GM10248 (cell line): ENCODE data around the gene LEPR.
"Not testable (repeated sequence)": the region's sequence is repeated elsewhere in the genome, so short reads cannot be mapped to it uniquely, and the experiment has no call there.

Source experiments
- CTCF ChIA-PET: fragments of 300-600 bp; sonication (Branson Sonifier 250); formaldehyde crosslinking; extraction: SDS; loops from one replicate; lab custom pipeline; 2021; ENCODE audit warnings: antibody characterized with exemption; lab: Yijun Ruan, JAX
- POLR2A ChIA-PET: fragments of 350-650 bp; sonication (Branson Sonifier 250); formaldehyde crosslinking; extraction: SDS; loops from one replicate; lab custom pipeline; 2020; ENCODE audit warnings: antibody characterized with exemption; lab: Yijun Ruan, JAX
- DNase-seq: peaks from one replicate; pipeline ENCODE4 v3.0.0; 2012; ENCODE audit errors: extremely low spot score
- TF ChIP-seq, protein P1 (sequence below): IDR thresholded peaks from 2 replicates; pipeline ENCODE4 v1.5.1; 2012; ENCODE audit warnings: mild to moderate bottlenecking, low read depth; ENCODE audit errors: extremely low read depth, missing control alignments, control extremely low read depth

LEPR gene

DNA sequence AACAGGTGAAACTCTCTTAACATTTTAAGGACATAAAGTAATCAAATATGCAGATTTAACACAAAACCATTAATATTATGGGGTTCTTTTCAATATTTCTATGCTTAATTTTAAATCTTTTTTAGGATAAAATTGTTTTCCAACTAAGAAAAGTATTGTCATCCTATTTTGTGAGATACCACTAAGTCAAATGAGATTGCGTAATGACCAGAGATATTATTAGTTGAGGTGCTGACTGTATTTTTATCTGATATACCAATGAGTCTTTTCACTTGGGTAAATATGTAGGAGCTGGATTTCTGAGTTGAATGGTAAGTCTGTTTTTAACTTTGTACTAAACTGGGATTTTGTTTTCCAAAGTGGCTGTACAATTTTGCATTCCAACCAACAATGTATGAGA lies 25.4 kb downstream of the LEPR start:
- CTCF ChIA-PET, result no interaction called here
- no peak for DNase-seq
- TF ChIP-seq, protein P1, sequence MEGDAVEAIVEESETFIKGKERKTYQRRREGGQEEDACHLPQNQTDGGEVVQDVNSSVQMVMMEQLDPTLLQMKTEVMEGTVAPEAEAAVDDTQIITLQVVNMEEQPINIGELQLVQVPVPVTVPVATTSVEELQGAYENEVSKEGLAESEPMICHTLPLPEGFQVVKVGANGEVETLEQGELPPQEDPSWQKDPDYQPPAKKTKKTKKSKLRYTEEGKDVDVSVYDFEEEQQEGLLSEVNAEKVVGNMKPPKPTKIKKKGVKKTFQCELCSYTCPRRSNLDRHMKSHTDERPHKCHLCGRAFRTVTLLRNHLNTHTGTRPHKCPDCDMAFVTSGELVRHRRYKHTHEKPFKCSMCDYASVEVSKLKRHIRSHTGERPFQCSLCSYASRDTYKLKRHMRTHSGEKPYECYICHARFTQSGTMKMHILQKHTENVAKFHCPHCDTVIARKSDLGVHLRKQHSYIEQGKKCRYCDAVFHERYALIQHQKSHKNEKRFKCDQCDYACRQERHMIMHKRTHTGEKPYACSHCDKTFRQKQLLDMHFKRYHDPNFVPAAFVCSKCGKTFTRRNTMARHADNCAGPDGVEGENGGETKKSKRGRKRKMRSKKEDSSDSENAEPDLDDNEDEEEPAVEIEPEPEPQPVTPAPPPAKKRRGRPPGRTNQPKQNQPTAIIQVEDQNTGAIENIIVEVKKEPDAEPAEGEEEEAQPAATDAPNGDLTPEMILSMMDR, result no peak
- POLR2A ChIA-PET, result no interaction called here

DNA sequence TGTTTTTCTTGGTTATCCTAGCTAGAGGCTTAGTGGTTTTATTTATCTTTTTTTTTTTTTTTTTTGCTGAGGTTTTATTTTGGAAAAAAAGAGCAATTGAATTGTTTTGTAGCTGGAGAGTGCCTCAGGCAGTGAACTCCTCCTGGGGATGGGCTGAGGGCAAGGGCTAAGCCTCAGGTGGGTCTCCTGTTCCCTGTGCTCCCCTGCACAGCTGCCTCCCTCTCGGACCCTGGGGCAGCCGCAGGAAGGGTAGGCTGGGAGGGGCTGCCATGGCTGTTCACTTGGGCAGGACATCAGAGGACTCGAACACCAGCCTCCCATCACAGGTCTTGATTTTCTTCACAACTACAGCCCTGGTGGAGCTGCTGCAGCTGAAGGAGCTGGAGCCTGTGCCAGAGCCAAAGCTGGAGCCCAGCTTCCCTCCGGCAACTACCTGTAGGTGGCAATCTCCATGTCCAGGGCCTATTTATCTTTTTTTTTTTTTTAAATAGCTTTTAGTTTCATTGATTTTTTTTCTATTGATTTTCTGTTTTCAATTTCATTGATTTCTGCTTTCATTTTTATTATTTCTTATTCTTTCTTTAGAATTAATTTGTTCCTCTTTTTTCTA lies 28.9 kb downstream of the LEPR start:
- ChIA-PET POLR2A (no interaction called here), CTCF (interaction anchor here (0.8 to 1.6 kb wide), 3 partner anchors 10 to 152 kb away, joined by 3 to 6 read pairs (median 3); no protein-coding TSS in a partner anchor)
- TF ChIP-seq, protein P1, result no peak
- no peak for DNase-seq

- DNase-seq, POLR2A ChIA-PET, CTCF ChIA-PET: not testable (repeated sequence)
Measured at GRCh38 chr1:65455678-65456077, 35.2 kb downstream of the LEPR start.

DNA sequence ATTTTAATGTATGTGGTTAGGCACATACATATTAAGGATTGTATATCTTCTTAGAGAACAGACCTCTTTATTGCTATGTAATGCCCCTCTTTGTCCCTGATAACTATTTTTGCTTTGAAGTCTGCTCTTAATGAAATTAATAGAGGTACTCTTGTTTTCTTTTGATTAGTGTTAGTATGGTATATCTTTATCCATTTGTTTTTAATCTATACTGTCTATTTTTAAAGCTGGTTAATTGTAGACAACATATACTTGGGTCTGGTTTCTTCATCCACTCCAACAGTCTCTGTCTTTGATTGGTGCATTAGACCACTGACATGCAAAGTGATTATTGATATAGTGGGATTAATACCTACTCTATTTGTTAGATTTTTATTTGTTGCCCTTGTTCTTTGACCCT lies 36.0 kb downstream of the LEPR start:
- CTCF ChIA-PET, result no interaction called here
- no peak for DNase-seq
- TF ChIP-seq, protein P1, result no peak
- POLR2A ChIA-PET, result no interaction called here

- CTCF ChIA-PET, result interaction anchor here (1.5 to 2.7 kb wide), 2 partner anchors 16 to 113 kb away, joined by 3 to 20 read pairs; no protein-coding TSS in a partner anchor
- POLR2A ChIA-PET, result no interaction called here
- DNase-seq, result no peak
Measured at GRCh38 chr1:65457868-65458267, 37.4 kb downstream of the LEPR start.

DNA sequence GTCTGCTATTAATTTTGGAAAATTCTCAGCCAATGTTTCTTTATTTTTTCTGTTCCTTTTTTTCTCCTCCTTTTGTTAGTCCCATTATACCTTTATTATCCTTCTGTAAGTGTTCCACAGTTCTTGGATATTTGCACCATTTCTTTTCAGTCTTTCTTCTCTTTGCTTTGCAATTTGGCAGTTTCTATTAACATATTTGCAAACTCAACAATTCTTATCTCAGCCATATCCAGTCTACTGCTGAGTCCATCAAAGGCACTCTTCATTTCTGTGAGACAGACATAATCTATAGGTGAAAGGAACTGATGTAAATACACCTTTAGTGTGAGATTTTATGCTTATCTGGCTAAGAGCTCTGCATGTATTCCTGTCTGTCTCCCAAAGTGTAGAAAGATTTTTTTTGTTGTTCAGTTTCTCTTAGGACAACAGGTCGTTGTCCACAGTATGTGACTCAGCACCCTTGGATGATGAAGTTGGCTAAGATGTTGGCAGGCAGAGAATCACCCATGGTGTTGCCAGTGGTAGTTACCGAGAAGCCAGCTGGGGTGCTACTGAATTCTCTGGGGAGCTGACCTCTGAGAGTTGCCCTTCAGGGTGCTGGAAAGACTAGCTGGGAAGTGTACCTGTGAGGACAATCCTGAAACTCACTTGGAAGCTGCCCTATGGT lies 38.4 kb downstream of the LEPR start:
- ChIA-PET POLR2A (no interaction called here), CTCF (interaction anchor here (0.7 to 2.7 kb wide), 25 partner anchors 10 to 520 kb away, joined by 3 to 20 read pairs (median 5); partner anchors contain the start of genes LEPR and LEPROT)
- TF ChIP-seq, protein P1, result no peak
- no peak for DNase-seq

More at GRCh38 chr1:65457868-65458267, 37.4 kb downstream of the LEPR start:
- TF ChIP-seq, protein P1, result no peak

GRCh38 chr1:65459397-65459768 lies 38.9 kb downstream of the LEPR start:
- DNase-seq, result peak; percentile 34
- TF ChIP-seq, protein P1, result peak; percentile 46
- CTCF ChIA-PET, result interaction anchor here (0.7 to 2.7 kb wide), 25 partner anchors 9 to 520 kb away, joined by 3 to 20 read pairs (median 5); partner anchors contain the start of genes LEPR and LEPROT
- POLR2A ChIA-PET, result no interaction called here

DNA sequence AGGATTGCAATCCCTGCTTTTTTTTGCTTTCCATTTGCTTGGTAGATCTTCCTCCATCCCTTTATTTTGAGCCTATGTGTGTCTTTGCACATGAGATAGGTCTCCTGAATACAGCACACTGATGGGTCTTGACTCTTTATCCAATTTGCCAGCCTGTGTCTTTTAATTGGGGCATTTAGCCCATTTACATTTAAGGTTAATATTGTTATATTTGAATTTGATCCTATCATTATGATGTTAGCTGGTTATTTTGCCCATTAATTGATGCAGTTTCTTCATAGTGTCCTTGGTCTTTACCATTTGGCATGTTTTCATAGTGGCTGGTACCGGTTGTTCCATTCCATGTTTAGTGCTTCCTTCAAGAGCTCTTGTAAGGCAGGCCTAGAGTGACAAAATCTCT lies 45.4 kb downstream of the LEPR start:
- DNase-seq, POLR2A ChIA-PET, CTCF ChIA-PET: not testable (repeated sequence)
